DMS153 (cell line): ENCODE measurements around the gene GALNT4.

Source experiments
- DNase-seq: peaks from one replicate; lab custom pipeline; 2025; lab: John Stamatoyannopoulos, UW

Gene GALNT4

GRCh38 chr12:89529738-89530137 lies 5.1 kb upstream of the GALNT4 start:
- peak; percentile 48 for DNase-seq

GRCh38 chr12:89528434-89528833 lies 3.8 kb upstream of the GALNT4 start:
- DNase-seq = no peak

- DNase-seq = peak; percentile 78
Measured at GRCh38 chr12:89525824-89526770, 1.5 kb upstream of the GALNT4 start, which contains the start of gene POC1B. POC1B (minus strand) TSS chr12:89526047; CDS start chr12:89525895, 152 bp downstream.

DNA sequence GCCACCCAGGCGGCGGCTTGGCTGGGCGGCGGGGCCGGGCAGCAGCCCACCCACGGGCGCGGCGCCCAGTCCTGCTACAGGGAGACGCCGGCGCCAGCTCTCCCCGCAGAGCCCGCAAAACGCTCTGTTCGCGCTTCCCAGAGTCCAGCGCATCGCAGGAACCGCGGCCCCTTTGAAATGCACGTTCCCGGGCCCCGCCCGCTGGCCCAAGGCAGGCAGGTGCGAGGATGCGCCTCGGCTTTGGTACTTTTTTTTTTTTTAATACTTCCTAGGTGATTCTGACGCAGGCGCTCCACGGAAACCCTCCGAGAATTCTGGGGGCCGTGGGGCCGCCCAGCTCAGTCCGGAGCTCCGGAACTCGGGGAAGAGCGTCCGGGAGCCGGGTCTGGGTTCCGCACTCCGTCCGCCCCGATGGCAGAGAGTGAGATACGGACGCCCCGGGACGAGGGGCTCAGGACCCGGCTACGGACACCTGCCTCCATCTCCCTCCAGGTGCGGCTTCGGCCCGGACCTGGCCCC lies 768 bp upstream of the GALNT4 start:
- no peak for DNase-seq

- DNase-seq = no peak
Measured at GRCh38 chr12:89523843-89524540, 604 bp downstream of the GALNT4 start.

DNA sequence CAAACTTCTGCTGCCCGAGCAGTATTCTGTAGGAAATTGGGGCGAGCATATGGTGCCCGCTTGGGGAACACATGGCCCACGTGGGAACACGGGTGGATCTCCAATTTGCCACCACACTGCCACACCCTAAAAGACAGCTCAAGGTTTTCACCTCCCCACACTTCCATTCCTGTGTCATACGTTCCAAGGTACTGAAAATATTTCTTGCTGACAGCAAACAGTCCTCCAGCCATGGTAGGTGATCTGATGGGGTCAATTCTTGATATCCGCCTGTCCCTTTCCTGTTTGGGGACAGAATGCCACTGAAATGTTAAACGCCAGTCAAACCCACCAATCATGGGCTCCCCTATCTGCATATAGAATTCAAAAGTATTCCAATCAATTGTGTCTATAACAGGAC lies 1.2 kb downstream of the GALNT4 start:
- no peak for DNase-seq

DNA sequence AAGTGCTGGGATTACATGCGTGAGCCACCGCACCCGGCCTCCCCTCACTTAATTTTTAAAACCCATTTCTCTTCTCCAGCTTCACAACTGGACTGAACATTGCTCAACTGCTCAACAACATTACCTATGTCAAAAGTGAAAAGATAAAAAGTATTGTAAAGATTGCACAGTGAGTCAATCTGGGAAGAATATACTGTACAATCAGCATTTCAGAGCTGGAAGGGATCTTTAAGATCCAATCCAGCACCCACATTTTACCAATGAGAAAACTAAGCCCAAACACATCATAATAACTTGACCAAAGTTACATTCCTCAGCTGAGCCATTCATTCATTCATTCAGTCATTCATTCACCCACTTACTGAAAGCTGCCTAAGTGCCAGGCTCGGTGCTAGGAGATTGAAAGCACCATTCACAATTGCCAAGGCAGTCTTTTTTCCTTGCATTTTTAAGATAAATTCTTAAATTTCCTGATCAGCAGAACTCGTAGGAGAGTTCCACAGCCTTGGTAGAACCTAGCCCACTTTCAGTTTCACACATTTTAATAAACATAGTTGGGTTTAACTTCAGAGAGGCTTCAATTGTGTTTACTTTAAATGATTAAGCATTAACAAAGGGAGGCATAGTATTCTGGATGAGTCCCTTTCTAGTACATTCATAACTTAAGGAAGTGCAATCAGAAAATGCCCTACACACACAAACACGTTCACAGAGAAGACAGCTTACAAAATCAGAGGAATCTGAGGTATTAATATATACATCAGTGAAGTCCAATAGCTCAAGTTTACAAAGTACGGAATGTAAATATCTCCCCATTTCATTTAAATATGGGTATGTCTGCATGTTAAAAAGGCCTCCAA lies 3.0 kb downstream of the GALNT4 start:
- DNase-seq = no peak

DNA sequence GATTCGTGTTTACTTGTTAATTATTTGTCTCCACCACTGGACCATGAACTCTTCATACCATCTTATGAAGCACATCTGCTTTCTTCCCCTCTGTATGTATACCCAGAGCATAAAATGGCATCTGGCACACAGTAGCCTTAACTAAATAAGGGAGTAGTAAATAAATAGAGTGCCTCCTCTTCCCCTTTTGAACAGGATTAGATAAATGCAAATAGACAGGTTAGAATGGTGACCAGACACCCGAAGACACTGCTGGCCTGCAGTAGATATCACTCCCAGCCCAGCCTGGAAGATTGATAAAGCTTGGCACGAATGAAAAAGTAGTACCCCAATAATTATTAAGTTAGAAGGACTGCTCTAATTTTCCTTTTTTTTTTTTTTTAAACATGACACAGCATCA lies 6.9 kb downstream of the GALNT4 start:
- no peak for DNase-seq

GRCh38 chr12:89516633-89517032 lies 8.0 kb downstream of the GALNT4 start:
- no peak for DNase-seq

- no peak for DNase-seq
Measured at GRCh38 chr12:89514751-89515150, 9.8 kb downstream of the GALNT4 start.

DNA sequence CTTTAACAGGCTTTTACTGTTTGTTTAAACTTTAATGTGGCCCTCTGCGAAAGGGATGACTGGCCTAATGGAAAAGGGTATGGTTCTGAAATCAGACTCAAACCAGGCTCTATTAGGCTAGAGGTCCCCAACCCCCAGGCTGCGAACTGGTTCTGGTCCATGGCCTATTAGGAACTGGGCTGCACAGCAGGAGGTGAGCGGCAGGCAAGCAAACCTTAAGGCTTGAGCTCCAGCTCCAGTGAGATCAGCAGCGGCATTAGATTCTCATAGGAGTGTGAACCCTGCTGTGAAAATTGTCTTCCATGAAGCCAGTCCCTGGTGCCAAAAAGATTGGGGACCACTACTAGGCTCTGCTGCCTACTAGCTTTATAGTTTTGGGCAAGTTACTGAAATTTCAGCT lies 11.1 kb downstream of the GALNT4 start:
- DNase-seq = no peak

- peak; percentile 47 for DNase-seq
Measured at GRCh38 chr12:89507015-89507824, 17.4 kb downstream of the GALNT4 start.

DNA sequence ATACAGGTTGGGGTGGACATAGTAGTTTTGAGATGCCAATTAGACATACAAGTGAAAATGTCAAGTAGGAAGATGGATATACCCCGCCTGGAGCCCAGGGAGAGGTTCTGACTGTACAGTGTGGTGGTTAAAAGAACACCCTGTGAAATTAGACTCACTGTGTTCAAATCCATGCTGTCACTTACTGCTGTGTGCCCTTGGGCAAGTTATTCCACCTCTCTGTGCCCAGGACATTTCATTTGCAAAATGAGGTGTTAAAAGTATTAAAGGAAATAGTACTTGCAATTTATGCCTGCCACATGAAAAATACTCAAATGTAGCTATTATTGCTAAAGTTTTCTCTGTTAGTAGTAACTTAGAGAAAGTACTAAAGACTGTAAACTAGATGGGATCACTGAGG lies 18.5 kb downstream of the GALNT4 start:
- DNase-seq = no peak

GRCh38 chr12:89504560-89505346 lies 19.8 kb downstream of the GALNT4 start:
- no peak for DNase-seq

DNA sequence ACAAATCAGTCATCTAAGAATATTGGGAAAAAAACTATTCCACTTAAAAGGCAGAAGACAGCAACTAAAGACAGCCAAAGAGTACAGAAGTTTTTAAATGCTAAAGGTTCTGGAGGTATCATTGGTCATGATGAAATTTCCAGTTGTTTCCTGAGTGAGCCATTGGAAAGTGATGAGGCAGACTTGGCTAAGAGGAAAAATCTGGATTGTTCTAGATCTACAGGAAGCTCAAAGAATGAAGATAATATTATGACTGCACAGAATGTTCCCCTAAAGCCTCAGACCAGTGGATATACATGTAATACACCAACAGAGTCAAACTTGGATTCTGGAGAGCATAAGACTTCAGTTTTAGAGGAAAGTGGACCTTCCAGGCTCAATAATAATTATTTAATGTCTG lies 22.8 kb downstream of the GALNT4 start:
- DNase-seq = no peak

GRCh38 chr12:89499857-89500256 lies 24.7 kb downstream of the GALNT4 start:
- DNase-seq = no peak

GRCh38 chr12:89497467-89497866 lies 27.1 kb downstream of the GALNT4 start:
- DNase-seq = no peak

DNA sequence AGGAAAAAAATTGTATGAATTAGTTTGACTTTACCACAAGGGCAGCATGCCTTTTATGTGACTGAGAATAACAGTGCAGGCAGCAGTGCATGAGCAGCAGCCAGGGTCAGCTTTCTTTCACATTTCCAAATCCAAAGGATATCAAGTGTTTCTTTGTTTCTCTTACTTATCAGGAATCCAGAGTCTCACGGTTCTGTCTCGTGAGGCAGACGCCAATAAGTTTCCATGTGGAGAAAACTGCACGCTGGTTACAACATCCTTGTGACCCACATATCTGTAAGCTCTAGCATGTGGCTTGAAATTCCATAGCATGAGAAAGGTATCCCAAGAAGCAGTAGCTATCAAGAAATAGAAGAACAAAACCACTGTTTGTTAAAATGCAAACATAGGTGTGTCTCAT lies 27.6 kb downstream of the GALNT4 start:
- DNase-seq = no peak

DNA sequence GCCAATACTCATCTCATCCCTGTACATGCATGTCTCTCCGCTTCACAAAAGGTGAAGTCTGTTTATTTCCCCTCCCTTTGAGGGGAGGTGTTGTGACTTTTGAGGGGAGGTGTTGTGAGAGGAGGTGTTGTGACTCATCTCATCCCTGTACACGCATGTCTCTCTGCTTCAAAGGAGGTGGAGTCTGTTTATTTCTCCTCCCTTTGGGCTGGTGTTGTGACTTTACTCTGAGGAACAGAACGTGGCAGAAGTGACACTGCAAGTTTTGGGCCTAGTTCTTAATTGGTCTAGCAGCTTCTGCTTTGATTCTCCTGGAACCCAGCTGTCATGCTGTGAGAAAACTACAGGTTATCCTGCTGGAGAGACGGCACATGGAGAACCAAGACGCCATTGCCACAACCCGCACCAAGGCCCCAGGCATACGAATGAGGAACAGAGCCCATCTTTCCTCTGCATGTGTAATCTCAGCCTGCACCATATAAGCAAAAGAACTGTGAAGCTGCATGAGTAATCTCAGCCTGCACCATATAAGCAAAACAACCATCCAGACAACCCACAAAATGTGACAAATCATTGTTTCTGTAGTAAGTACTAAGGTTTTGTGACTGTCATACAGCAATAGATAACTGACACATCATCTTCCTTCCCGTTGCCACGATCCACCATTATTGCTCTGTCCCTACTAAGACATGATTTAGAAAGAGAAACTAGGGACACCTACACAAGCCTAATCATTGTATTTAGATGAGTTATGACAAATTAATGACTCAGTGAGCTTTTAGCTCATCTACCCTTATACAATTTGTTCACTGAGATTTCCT lies 30.0 kb downstream of the GALNT4 start:
- DNase-seq = no peak
